H1 (cell line): ENCODE data around the gene CCR8. TPM values are rescaled to one million over a fixed set of nuclear protein-coding genes. Genes with fewer than 3 reads are reported as not detected.

ENCODE experiments used
- CHD7 ChIP-seq: fragments of 300-600 bp; sonication (generic); IDR thresholded peaks from 2 replicates; pipeline ENCODE4 v1.7.1; 2012; ENCODE audit warnings: low read length, moderate library complexity, mild to moderate bottlenecking, inconsistent platforms; ENCODE audit not compliant: insufficient replicate concordance
- POU5F1 ChIP-seq: IDR thresholded peaks from 2 replicates; pipeline ENCODE4 v1.6.1; 2011; ENCODE audit warnings: low read depth, mild to moderate bottlenecking, low read length, moderate library complexity
- polyA plus RNA-seq, 7 experiments: library from polyadenylated mRNA; depleted of rRNA in 3 of 7; stranded (reverse) in 5 of 7; unstranded in 2 of 7; fragments of >200 nt in 5 of 7; fragments of 200-250 nt in 2 of 7; gene quantifications; 1 replicate in 5 of 7; 2 replicates in 1 of 7; 4 replicates in 1 of 7; pipeline versions ENCODE4 v1.2.1 to v1.2.3, GENCODE V29; 2011 to 2013; ENCODE audit warnings: missing spikeins in 2 of 7, mixed read lengths in 2 of 7
- total RNA-seq: library from RNA; stranded (reverse); fragmentation: NEBNext Ultra II Directional; extraction: Animal tissue kit (Norgen Biotek cat#: 25700); gene quantifications from 2 replicates; pipeline ENCODE4 v1.2.1, GENCODE V29; 2021

The CCR8 gene
- total and polyA plus RNA-seq, 2 of the 8 experiments (the other 6 are each of a cell fraction or from before 2014, with no cell fraction given), result 0.35 TPM; not detected in 1

- TF ChIP-seq CHD7, result no peak
- TF ChIP-seq POU5F1, result no peak
- TF ChIP-seq, all 59 proteins: peak for 0
Observed at GRCh38 chr3:39329493-39329892, at the start of gene CCR8 (continued).
